ENCODE measurements around the gene KIAA1328.
"Not testable (repeated sequence)": the region's sequence is repeated elsewhere in the genome, so short reads cannot be mapped to it uniquely, and the experiment has no call there.

The KIAA1328 gene

DNA sequence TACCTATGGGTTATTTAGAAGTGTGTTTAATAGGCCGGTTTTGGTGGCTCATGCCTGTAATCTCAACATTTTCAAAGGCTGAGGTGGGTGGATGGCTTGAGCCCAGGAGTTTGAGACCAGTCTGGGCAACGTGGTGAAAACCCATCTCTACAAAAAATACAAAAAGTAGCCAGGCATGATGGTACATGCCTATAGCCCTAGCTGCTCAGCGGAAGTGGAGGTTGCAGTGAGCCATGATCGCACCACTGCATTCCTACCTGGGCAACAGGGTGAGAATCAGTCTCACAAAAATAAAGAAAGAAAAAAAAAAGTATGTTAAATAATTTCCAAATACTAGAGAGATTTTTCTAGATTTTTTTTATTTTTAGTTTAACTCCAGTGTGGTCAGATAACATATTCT, 316.0 kb downstream of the KIAA1328 start:
- DNase-seq (ENCODE audit: low read depth, low spot score): no peak

DNA sequence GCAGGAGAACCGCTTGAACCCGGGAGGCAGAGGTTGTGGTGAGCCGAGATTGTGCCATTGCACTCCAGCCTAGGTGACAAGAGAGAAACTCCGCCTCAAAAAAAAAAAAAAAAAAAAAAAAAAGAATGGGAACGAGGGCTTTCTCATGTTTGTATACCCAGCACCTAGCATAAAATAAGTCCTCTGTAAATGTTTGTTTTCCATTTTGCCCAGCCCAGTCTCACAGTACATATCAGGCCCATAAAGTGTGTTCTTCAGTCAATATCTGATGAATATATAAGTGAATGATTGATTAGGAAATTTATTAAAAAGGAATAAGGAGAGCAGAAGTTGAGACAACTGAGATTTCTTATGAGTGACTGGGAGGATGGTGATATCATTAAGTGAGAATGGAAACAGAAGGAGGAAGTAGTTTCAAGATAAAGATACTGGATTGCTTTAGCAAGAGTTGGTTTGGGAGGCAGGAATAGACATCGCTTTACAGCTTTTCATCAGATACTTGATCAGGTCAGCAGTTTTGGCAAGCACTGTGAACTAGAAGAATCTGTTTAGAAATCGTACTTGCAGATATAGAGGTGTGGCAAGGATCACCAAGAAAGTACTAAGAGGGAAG, 327.5 kb downstream of the KIAA1328 start:
- no peak for DNase-seq (ENCODE audit: low read depth, low spot score)

DNA sequence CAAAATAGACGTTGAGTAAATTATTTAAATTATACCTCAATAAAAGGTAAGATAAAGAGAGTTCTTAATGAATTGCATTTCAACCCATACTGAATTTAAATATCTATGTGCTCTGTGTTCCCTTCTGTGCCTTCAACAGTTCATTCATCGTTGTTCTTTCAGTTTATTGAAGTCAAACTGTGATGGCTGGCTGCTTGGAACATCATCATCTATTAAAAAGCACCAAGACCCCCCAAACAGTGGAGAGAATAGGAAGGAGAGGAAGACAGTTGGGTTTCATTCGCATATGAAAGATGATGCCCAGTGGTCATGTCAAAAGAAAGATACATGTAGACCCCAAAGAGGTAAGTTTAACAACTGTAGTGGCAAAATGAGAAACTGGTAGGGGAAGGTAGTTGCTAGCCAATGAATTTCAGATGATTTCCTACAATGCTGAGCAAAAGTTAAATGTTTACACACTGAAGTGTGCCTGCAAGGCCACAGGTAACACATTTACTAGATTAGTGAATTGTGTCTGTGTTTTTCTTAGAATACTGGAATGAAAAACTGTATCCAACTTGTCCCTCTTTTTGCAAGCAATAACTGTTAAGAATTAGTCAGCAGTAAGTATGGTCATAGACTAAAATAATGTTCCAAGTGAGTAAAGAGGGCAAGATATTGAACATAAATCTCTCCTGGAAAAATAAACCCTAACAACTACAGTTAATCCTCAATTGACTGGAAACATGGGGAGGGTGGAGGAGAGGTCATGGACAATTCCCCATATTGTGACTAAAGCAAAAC, 331.3 kb downstream of the KIAA1328 start:
- DNase-seq (ENCODE audit: low read depth, low spot score): no peak

DNA sequence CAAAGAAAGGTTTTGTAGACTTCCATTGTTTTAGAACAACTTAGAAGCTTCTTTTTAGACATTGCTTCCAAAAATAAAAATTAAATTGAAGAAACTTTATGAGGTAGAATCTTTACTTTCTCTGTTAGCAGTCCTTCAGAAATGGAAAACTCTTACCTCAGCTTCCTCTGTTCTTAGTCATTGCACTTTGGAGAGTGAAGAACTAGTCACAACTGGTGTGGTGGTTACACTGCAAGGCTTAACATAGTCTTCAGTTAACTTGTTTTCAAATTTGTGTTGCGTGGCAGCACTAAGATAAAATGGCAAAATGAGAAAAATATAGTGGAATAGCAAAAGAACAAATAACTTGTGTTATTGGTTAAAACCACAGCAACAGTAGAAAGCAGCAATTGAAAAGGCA, 332.6 kb downstream of the KIAA1328 start:
- no peak for DNase-seq (ENCODE audit: low read depth, low spot score)

DNA sequence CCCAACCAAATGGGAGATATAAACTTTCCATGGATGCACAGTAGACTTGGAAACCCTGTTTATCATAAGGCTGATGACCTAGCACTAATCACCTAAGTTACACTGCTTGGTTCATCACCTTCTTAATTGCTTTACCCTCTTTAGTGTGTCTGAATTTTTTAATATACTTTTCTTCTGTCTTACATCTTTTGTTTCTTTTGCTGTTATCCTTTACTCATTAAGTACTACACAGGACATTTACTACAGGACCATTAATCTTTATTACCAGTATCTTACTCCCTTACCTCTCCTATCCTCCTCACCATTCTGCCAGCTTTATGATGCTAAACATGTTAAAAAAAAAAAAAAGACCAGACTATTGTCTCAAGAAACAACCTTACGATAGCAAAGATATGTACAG, 333.6 kb downstream of the KIAA1328 start:
- DNase-seq (ENCODE audit: low read depth, low spot score): no peak

DNA sequence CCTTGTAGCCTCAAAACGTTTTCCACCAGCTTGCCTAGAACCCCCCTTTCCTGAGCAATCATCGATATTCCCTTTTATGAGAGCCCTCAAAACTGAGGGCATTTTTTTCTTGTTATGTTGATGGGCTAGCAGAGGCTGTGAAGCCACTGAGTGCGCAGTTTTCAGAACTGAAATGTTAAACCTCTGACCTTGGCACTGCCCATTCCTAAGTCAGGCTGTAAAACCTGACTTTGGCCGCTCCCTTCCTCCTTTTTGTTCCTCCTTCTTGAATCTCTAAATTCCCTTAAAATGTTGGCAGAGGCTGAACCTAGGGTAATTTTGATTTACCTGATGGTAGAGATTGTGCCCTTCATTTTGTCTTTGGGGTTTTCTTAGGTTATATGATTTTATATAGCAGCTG, 334.2 kb downstream of the KIAA1328 start:
- DNase-seq (ENCODE audit: low read depth, low spot score): no peak

DNA sequence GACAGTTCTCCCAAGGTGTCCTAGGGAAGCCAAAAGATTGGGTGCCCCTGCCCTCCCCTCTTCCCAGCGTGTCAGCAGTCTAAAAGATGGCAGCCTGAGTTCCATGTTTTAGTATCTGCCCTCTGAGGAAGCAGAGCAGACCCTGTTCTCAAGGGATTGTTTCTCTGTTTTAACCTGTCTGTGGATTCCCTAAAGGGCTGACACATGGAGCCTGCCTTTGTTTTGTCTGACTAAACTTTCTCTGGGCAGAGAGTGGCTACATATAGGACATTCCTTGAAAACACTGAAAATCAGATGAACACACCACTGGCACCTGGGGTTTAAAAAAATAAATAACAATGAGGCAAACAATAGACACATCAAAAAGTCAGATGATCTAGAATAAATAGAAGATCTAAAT, 337.6 kb downstream of the KIAA1328 start:
- no peak for DNase-seq (ENCODE audit: low read depth, low spot score)

DNA sequence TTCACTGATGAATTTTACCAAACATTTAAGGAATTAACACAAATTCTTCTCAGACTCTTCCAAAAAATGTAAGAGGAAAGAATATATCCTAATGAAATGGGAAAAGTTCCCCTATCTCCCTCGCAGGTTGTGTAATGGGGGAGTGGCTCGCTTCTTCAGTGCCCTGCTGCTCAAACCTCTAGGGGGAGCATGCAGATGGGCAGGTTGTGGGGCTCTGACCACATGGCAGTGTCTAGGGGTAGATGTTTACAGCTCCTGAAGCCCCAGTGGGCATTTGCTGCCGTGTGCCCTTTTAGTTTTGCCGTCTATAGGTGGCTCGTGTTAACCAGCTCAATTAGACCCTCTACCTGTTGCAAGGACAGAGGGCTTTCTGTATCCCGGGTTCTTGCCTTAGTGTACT, 338.0 kb downstream of the KIAA1328 start:
- not testable (repeated sequence) for DNase-seq (ENCODE audit: low read depth, low spot score)

DNA sequence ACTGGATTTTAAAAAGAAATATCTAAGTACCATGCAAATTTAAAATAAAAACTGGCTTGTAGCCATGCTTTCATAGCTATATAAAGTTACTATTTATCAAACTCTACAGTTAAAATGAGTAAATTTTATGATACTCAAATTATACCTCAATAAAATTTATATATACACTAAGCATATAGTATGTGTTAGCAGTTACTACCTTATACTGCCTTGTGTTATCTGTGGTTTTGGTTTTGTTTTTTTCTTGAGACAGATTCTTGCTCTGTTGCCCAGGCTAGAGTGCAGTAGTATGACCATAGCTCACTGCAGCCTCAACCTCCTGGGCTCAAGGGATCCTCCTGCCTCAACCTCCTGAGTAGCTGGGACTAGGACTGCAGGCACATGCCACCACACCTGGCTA, 342.1 kb downstream of the KIAA1328 start:
- DNase-seq (ENCODE audit: low read depth, low spot score): no peak

DNA sequence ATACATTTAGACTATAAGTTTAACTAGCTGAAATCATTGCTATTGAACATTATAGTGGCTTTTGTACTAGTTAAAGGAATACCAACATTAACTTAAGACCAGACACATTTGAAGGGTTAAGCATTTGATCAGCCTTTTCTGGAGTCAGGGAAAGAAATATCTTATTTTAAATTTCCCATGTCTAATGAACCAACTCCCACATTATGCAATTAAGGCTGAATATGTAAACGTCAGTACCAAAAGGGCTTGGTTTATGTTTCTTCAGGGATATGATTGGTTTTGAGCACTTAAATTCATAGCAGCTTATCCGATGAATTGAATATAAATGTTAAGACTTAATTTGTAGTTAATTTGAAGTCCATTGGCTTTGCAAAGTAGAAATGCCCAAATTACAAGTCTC, 344.5 kb downstream of the KIAA1328 start:
- no peak for DNase-seq (ENCODE audit: low read depth, low spot score)

DNA sequence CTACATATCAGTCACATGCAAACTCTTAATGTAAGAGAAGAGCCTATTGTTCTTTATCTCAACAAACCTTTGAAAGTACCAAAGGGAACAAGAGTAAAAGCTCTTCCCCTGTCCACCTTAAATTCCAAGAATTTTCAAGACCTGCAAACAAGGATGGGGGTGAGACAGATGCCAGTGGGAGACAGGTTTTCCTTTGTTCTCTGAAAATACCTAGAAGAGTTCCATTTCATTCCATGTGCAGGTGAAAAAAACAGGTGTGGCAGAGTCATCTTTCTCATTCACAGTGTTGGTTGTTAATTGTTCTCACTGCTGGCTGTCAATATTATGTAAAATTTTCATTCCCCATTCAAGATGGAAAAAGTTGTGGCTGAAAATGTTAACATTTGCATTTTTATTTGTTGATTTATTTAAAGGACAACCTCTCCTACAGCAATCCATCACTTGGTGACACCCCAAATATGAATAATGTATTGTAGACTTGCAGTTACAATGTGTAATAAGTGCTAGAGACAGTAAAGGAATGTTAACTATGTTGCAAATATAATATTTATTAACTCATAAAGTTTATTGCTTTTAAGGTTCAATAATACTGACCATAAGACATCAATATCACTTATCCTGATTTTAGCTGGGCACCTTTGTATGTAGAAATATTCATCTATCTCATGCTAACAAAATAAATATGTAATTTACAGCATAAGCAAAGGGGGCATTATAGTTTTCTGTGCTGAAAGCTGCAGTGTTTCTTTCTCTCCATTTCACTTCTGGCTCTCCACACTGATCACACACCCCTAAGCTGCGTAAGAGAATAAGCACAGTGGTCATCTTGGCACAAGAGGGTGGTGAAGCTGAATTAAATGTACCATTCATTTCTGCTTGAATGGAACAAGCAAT, 347.0 kb downstream of the KIAA1328 start:
- no peak for DNase-seq (ENCODE audit: low read depth, low spot score)

DNA sequence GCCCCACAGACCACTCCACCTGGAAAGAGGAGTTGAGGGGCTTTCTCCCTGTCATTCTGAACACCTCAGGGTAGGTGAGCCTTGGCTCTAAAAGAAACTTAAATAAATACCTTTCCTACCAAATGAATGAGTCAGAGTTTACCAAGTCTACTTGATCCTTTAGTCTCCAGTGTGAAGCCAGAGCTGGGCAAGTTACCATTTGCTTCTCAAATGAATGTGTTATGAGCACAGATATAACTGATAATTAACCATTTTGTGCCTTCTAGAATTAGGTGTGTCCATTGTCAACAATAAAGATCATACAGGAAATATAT, 347.7 kb downstream of the KIAA1328 start:
- DNase-seq (ENCODE audit: low read depth, low spot score): no peak

DNA sequence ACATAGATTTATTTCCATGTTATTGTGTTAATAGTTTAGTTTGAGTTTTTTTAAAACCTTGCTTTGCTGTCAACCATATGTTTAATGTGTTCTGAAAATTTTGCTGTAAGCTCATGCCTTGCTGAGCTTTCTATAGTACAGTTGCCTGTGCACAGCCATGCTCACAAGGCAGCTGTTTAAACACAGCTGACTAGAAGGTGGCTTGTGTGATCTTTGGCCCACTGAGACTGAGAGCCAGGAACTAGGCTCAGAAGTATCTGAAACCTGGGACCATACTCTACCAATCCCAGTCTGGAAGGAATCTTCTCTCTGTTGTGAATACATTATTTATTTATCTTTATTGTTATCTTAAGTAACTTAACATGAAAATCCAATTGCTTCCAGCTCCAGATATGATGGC, 350.5 kb downstream of the KIAA1328 start:
- peak; percentile 9 for DNase-seq (ENCODE audit: low read depth, low spot score)

DNA sequence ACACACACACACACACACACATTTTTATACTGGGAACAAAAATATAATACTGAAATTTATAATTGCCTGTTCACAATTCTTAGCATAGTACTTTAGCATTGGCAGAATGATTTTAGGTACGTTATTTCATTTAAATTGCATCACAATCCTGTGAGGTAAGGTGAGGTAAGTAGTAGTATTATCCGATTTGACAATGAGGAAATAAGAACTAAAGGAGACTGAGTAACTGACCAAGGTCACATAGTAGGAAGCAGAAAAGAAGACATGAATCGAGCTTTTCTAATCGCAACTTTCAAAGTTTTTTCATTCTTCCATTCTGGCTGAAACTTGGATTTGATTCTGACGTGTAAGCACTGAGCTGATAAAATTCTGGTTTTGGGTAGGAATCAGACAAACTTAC, 351.2 kb downstream of the KIAA1328 start:
- no peak for DNase-seq (ENCODE audit: low read depth, low spot score)

DNA sequence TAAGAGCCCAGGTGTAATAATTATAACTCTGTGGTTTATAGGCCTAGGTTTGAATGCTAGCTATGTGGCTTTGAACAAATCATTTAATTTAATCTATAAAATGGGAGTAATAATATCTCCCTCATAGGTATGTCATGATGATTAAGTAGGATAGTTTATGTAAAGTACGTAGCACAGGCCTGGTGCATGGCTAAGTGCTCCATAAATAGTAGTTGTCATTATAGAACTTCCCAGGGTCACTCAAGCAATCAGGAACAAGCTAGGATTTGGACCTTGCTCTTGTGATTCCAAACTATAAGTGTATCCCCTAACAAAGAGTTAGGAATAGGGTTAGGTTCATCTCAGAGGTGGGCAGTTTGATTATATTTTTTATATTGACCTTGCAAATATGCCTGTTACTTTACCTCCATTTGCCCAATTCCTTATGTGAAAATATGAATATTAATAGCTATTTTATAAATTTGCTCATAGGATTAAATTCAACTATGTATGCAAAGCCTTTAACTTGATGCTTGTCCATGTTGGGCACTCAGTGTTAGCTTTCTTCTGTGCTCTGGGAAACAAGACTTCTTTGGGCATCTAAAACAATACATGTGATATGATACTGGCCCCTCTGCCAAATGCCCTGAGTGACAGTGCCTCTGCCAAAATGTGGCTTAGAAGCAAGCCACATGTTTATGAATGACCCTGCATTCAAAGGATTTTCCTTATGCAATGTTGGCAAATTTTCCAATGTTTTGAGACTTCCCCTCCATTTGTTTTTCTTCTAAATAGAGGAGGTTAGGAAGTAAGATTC, 353.6 kb downstream of the KIAA1328 start:
- DNase-seq (ENCODE audit: low read depth, low spot score): no peak

DNA sequence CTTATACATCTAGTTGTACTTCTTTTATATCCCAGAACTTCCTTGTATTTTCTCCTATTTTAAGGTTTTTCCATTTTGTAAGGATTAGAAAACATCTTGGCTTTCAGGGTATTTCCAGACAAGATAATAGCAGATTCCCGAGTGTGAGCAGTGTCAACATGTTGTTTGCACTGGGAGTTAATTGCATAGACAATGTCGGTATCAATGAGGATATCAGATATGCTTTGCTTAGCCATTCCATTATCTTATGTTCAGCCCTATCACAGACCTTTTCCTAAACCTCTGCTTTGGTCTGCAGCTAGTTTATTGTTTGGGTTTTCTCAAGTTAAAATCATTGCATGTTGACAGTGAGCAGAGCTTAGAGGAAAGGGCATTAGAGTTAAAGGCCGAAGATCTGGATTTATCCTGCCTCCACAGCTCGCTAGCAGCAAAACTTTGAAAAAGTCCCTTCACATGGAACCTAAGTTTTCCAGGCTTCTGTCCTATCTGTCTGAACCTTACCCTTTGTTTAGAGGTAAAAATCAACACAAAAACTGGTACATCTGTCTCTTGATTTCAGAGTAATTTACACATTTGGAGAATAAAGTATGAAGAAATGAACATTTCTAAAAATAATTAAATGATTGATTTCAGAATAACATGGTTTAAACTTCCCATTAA, 355.4 kb downstream of the KIAA1328 start:
- DNase-seq (ENCODE audit: low read depth, low spot score): no peak

DNA sequence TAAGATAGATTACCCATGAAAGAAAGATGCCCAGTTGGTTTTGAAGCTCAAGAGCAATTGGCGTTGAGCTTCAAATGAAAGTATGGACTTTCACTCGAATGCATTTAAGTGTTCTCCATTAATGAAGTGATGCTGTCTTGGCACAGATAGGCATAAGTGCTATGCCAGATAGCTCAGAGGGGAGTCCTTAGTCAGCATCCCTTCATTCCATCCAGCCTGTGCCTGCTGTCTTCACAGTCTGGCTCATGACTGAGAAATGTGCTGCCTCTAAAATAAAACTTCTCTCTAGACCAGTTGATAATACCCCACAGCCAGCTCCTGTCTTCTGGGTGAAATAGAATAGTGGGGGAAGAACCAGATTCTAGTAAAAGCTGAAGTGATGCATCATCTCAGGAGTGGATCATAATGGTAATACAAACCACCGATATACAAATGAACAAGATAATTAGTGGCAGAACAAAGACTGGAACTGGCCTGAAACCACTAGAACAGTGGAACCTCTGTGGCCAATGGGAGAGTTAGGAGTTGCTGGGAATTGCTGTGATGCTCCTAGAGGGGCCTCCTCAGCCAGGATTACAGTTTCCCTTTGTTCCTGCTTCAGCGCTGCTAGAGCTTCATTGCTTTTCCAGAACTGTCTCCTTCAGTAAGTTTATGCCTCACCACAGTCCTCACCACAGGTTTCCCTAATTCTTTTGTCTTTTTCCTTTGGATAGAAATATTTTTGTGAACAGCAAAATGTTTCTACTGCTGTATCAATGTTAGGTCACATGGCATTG, 359.3 kb downstream of the KIAA1328 start:
- no peak for DNase-seq (ENCODE audit: low read depth, low spot score)

DNA sequence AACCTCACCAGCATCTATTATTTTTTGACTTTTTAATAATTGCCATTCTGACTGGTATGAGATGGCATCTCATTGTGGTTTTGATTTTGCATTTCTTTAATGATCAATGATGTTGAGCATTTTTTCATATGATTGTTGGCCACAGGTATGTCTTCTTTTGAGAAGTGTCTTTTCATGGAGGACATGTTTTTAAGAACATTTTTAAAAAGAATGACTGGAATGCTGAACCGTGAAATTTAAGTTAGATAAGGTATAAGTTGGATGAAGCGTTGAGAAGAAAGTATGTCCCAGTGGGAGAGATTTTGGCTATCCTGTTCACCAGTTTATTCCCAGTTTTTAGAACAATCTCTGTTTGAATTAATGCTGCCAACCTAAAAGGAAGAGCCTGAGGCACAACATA, 370.8 kb downstream of the KIAA1328 start:
- no peak for DNase-seq (ENCODE audit: low read depth, low spot score)

DNA sequence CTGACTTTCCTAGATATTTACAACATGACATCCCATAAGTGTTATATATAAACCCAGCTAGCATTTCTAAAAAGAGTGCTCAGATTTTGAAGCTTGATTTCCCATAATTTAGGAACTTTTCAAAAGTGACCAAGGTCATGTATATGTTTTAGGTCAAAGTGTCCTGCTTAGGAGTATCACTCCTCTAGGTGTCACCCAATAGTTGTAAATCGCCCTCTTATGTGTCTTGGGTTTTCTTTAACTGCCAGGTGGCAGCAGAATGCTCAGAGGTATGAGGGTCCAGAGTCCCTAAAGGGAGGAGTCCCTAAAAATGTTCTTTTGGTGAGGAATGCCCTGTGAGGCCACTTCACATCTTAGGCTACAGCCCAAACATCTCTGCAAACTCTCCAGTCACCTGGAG, 378.4 kb downstream of the KIAA1328 start:
- DNase-seq (ENCODE audit: low read depth, low spot score): no peak

DNA sequence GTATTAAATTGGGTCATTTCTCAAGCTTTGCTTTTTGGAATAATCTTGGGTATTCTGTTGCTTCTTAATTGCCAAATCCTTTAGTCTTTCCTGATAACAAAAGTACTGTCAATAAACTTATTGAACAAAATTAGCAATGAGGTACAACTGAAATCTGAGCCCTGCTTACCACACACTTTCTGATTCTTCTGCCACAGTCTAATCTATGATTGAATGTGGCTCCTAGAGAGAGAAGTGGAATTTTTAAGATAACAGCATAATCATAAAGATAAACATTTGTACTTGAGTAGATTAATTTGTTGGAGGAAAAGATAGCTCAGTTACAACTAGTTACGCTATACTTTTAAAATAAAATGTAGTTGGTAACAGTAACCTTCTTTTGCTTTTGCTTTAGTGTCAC, 381.9 kb downstream of the KIAA1328 start:
- DNase-seq (ENCODE audit: low read depth, low spot score): no peak

Measured in smooth muscle cell of the brain vasculature (primary cell).